ENCODE data around the gene TTLL5.

The TTLL5 gene

DNA sequence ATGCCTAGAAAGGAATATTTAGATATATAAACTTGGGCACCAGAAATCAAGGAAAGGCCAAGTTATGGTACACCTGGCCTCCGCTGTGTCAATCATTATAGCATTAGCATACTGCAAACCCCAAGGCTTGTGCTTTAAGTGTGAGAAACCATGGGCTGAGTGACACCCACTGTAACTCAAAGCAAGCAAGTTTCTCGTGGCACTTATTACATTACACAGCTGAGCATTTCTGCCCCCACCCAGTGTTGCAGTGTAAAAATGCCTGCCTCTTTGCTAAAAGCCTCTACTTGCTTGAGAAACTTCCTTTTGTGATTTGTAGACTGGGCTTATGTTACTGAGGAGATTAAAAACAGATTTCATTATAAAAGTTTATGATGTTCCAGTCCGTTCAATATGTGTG lies 198.7 kb downstream of the TTLL5 start:
- no peak for DNase-seq

DNA sequence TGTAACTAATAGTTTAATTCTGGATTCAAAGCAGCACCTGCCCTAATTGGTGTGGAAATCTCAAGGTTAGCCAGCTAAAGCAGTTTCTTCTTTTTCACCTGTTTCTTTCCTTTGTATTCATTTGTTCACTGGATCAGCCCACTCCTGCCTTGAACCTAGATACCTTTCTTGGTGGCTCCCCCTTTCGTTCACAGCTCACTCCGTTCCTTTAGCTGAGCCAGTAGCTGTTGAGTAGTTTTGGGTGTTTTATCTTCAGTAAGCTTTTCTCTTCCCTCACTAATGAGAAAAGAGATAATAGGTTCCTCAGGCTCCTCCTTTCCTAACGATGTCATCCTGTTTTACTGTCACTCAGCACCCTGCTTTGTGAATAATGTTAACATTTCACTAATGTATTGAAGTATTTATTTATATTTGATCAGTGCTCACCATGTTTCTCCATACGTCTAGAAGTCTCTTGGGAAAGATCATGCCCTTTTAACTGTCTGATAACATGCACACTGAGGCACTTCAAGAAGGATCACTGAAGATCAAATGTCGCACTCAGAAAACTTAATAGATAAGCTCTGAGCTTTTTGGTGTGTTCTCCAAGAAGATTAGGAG lies 199.6 kb downstream of the TTLL5 start:
- no peak for DNase-seq

DNA sequence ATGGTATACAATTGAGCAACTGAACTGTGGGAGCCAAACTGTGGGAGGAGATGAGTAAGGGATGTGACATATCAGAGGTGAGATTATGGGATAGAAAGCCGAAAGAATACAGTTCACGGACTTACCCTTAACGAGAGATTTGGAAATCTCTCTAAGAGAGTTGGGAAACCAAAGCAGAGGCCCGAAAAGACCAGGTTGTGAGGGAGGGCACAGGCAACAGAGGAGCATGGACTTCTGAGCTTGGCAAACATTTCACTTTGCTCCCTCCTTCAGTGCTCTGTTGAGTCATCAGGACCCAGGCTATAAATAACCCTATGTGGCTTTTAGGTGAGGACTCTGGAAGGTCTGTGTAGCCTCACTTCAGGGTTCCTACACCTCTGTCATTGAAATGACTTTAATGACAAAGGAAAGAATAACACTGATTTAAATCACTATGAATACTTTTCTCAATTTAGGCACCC lies 200.1 kb downstream of the TTLL5 start:
- no peak for DNase-seq

DNA sequence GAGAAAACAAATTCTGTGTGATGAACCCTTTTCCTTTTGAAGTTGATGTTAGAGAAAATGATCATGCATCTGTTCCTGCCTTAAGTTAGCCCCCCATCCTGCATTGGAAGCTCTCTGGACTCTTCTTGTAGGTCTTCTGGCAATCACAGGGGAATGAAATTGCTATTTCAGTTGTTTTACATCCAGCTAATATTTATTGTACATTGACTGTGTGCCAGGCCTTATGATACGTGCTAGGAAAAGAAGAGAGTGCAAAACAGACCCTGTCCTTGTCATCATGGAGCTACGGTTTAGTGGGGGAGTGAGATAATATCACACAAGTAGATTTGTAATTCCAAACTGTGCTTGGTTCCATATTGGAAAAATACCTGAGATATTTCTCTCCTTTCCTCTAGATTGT lies 202.2 kb downstream of the TTLL5 start:
- DNase-seq, result no peak

DNA sequence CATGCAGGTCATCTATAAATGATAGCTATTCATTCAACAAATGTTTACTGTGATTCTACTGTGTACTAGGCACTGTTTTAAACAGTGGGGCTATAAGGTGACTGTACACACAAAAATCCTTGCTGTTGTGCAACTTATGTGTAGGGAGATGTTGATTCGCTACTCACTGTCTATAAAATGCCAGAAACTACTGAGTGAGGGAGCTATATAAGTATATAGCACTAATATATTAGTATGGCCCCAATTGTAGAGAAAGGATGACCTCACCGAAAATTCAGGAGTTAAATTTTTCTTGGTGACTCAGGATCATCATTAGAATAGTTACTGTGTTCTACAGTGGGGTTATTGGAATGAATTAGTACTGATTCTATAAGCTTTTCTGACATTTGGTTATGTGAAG lies 203.3 kb downstream of the TTLL5 start:
- no peak for DNase-seq

DNA sequence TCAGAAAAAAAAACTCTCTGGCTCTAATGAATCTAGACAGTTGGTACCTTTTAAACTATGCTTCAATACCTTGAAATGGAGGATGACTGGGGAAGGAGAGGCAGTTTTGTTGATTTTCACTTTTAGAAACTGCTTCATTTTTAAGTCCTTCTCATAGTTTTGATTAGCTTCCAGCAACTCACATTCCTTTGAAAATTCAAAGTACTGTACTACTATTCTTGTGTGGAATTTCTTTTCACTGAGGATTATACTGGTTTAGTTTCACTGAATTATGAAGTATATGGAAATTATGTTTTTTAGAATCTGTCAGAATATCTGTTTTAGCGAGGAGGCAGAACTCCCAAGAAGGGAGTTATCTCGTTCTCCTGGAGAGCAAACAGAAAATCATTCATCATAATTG lies 204.5 kb downstream of the TTLL5 start:
- DNase-seq, result no peak

DNA sequence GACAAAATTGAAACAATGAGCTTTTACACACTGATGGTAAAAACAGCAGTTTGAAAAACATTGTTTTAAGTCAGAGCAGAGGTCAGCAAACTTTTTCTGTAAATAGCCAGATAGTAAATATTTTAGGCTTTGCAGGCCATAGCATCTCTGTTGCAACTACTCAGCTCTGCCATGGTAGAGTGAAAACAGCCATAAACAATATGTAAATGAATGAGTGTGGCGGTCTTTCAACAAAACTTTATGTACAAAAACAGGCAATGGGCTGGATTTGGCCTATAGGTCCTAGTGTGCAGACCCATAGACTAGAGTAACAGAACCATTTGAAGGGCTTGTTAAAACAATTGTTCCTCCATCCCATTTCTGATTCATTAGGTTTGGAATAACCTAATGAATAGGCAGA lies 205.9 kb downstream of the TTLL5 start:
- DNase-seq, result no peak

DNA sequence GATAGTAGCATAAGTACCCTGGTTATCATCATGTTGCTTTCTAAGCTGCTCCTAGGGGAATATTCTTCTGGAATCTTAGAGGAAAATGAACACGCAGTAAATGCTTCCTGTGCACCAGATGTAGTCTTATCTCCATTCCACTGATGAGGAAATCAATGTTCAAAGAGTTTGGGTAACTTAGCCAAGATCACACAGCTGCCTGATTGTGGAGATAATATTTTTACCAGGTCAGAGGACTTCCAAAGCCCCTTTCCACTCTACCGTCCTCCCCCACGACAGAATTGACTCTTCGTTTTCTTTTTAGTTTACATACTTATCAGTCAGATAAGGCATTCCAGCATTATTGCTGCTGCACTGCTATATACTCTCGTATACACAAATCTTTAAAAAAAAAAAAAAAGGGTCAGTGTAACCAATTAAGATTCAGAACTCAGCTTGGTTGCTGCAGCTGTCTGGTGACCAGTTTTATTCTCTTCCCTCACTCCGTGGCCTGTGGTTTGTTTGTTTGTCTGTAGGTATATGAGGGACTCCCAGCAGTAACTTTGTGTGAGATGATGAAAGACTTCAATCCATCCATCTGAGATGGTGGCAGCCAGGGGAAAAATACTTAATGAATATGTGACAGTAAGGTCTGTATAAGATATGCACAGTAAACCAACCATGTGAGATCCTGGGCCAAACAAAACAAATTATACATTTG lies 210.3 kb downstream of the TTLL5 start:
- no peak for DNase-seq

DNA sequence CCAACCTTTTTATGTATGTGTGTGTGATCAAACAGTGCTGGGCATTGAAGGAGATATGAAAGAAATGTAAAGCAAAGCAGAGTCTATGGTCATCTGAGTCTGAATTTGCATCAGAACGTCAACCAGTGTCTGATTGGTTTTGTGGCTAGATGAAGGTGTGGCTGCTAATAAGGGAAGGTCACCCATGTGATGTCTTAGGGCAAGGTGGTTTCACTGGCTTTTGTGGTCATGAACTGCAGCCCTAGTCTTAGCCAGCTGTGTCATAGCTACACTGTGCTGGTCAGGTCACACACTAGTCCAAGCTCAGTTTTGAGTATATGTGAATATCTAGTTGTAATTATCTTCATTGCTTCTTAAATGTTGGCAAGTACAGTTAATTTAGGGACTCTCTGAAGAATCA lies 214.9 kb downstream of the TTLL5 start:
- DNase-seq, result no peak

DNA sequence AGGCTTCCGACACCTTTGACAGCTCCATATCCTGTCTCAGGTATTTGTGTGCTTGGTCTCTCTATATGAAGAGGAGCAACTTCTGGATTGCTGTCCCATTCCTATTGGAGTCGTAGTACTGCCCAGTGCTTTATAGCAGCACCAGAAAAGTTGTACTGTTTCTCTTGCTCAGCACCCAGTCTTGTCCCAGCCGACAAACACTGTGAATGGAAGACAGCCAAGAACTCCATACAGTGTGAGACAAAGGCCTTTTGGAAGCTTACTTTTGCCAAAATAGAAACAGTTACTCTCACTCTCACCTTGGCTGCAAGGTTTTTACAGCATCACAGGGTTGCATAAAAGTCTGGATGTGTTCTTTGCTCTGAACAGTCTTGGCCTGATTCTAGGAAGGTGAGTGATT lies 215.5 kb downstream of the TTLL5 start:
- peak in 19 of 58 donors; percentile 1 to 77 (median 23) for DNase-seq

DNA sequence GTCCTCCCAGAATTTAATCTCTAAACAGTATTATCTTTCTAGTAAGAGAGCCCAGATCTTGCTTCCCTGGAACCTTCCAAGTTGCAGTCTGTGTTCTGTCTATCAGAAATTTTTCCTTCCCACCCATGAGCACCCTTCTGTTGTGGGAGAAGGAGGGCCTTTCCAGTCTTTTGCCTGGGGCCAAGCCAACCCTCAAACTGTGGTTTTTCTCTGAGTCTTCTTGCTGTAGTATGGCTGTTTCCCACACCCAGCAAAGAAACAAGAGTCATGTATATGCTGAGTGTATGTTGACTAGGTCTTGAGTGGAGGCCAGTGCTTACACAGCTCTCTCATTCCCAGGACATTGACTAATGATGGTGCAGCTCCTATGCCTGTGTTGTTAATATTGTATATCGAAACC lies 216.2 kb downstream of the TTLL5 start:
- DNase-seq, result no peak

DNA sequence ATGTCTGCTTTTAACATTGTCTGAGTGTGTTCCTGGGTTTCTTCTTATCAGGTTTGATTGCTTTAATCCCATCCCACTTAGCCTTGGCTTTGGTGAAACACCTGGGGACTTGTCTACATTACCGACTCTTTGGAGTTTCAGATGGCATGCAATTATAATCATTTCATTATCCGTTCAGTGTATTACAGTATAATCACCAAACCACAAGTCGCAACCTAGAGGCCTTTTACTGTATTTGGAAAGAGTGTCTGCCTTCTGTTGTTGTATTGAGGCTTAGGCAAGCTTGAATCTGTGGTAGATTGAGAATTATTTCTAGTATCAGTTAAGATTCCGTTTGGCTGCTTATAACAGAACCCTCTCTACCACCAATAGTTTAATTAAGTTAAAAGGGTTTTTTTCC lies 216.8 kb downstream of the TTLL5 start:
- DNase-seq, result no peak

DNA sequence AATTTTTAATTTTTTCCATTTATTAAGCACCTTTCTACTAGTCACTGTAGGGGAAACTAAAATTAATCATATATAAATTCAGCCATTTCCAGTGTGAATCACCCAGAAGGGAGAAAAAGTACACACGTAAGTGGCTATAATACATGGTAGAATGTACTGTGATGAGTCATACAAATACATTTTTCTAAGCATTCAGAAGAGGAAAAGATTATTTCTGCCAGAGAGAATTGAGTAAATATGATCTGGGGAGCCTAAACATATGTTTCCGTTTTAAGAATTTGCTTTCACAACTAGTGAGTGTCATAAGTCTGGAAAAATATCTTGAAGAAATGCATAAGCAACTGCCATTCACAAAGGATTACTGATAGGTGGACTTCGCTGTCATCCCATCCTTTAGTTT lies 218.0 kb downstream of the TTLL5 start:
- DNase-seq, result no peak

DNA sequence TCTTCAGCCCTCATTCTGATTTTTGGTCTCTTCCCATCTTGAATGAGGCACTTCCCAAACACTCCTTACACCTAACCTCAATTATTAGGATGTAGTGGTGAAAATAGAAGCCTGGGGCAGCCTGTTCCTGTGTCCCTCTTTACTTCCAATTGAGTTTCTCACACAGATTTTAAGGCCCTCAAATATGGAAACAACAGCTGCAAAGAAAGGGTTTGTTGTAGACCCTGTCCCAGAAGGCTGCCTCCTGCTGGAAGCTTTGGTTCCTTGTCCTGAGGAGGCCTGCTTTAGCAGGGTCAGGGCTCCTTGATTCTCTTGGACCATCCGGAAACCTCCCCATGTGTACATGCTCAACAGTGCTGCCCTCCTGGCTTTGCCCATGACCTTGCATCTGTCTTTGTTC lies 219.5 kb downstream of the TTLL5 start:
- DNase-seq, result no peak

DNA sequence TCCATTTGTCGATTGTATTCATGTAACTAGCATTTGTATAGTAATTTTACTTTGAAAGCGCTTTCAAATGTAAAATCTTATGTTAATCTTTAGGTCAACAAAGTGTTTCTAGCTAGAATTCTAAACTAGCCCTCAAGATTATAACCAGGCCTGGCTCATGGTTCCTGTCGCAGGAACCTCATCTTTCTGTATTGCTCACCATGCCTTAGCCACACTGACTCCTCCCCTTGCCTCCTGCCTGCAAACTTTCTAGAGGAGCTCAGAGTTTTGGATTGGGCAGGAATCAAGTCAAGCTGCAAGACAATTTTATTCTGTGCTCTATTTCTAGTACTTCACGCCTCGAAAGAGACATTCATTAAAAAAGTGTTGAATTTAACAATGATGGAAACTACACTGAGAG lies 220.9 kb downstream of the TTLL5 start:
- no peak for DNase-seq

DNA sequence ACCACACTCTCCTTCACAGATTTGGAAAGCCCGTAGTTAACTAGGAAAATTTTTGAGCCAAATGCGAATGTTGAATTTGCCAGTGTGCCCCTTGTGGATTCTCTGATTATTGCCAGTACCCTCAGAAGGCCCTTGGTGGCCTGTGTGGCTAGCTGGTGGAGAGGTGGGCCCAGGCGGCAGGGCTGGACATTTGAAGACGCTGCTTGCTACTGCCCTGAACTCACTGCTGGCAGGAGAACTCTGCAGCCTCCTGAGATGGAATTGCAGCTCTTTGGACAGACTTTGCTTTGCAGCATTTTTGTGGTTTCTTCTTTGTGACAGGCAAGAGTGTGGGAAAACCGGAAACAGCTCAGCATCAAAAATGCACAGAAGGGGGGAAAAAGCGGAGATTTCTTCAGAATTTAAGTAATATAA lies 223.2 kb downstream of the TTLL5 start:
- DNase-seq, result peak in 2 of 58 donors; percentile 2 to 3

DNA sequence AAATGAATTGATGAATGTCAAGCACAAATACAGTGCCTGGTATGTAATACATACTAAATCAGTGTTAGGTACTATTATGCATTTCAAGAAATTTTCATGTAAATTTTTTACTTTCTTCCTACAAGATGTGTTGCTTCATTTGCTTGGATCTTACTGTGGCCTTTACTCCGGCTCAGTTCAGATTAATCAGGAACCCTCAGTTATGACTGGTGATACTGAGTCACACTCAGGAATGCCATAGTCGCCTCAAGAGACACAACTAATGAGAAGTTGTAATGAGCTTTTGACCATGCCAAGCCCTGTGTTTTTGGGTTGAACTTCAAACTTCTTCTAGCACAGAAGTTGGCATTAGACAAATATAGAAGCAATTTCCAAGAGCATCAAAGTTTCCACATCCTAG lies 224.8 kb downstream of the TTLL5 start:
- no peak for DNase-seq

DNA sequence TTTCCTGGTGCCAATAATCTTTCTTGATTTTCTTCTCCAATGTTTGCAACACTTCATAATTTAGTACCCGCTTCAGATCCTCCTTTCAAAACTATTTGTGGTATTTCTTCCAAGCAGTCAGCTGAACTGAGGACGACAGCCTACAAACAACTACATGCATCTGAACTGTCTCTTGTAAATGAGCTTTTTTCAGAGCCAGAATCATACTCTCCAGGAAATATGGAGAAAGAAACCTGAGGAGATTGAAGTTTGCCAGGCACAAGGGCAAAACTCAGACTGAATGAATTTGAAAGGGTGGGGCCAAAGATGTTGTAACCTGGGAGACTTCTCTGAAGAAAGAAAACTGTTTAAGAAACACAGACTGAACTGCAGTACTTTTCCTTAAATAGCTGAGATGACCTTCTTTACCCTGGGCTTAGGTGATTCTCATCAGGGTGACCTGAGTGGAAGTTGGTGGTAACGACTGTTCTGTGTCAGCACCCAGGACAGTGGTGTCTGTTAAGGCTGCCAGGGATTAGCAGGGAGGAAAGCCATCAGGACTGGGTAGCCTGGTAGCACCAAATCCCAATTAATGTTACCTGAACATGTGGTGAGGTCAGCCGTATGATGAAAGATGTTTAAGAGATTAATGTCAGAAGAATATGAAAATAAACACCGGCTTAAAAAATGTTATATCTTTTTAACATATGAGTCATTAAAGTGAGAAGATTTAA lies 225.7 kb downstream of the TTLL5 start:
- DNase-seq, result no peak

DNA sequence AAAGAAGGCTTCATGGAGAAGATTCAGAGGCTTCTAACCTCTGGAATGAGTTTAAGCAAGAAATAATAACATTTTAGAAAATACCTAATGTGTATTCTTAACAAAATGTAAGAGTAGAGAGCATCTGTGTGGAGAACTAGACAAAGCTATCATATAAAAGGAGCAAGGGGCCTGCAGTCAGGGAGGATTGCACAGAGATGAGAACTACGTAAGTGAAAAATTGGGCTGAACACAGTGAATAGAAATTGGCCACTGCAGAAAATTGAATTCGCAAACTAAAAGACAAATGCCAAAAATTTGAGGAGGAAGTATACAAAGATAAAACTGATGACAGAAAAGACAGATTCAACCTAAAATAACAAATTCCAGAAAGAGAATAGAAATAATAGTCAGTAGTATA lies 227.9 kb downstream of the TTLL5 start:
- DNase-seq, result no peak

DNA sequence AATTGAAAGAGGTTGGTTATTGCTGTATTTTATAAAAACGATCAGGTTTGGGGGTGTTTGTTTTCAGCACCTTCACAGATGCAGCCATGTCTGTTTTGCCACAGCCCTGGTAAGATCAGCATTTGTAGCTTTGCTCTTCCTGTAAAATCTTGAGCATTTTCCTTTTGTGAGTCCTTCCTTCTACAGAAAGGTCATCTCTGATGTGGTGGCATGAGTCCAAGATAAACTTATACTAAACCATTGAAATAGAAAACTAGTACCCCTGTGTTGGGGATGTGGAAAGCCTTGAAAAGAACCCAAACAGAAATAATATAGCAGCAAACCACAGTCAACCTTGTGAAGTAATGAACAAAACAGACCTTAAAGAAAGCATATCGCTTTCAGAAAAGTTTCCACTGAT lies 235.3 kb downstream of the TTLL5 start:
- no peak for DNase-seq

DNA sequence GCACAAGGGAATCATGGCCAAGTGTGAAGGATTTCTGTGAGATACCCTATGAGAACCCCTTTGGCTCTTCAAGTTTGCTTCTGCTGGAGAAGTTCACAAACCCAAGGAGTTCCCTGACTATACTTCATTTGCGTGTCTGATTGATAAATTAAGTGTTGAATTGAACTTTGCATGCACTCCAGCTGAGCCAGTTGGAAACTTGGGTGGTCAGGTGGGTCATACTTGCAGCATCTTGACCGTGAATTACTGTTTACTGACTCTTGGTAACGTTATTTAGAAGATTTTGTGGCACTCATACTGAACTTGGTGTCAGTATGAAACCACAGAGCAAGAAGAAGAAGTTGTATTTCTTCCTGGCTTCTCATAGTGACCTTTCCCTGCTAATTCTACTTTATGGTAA lies 243.3 kb downstream of the TTLL5 start:
- no peak for DNase-seq

DNA sequence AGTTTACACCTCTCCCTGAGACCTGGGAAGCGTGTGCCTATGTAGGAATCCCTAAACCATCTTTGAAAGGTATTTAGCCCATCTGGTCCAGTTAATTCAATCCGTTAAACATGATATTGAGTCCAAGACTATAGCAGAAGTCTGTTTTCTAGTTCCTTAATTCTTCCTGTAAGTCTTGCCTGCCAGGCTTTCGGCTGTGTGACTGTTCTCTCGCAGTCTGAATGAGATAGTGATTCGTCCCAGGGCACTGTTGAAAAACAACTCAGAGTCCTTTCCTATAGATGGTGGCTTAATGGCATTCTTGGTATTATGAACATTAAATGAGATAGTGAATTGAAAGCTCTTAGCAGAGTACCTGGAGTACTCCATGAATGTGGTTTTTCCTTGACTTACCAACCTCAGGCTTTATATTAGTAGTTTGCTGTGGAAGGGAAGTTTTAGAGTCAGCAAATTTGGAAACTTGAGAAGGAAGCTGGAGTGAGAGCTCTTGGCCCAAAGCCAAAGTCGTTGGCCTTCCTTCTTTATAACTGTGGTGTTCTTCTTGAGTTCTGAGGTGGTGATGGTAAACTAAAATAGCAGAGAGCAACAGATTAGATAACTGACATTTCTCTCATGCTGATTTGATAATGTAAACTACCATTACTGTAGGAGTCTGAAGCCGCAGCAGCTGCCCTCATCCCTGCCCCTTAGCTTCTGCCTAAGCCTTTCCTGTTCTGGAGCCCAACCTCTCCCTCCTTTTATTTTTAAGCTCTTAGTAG lies 244.3 kb downstream of the TTLL5 start:
- DNase-seq, result peak in 6 of 58 donors; percentile 4 to 27 (median 14)
